Pons (tissue), 1 donor: ENCODE measurements around the gene TGFB3.
A peak's percentile ranks its signal among the peaks of the same experiment; 100 is the strongest.
"Not testable (repeated sequence)": the region's sequence is repeated elsewhere in the genome, so short reads cannot be mapped to it uniquely, and the experiment has no call there.

ENCODE experiments used
- DNase-seq: peaks from one replicate; pipeline ENCODE4 v3.0.0-alpha.2; 2016; ENCODE audit warnings: low spot score

TGFB3 gene

DNA sequence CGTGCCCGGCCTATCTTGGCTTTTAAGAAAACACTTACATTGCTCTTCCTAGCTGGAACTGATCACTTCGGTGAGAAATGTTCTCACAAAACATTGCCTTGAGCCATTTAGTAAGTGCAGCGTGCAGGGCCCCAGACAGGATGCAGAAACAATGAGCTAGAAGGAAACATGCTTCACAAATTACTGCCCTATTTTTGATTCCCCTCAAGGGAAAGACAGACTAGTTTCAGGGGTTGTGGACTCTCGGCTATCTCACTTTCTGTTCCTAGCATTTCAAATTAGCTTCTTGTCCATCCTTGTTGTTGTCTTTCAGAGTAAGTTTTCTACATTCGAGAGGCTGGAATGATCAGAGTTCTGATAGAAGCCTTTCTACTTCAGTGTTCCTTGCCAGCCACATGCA lies 21.6 kb downstream of the TGFB3 start:
- DNase-seq = no peak

DNA sequence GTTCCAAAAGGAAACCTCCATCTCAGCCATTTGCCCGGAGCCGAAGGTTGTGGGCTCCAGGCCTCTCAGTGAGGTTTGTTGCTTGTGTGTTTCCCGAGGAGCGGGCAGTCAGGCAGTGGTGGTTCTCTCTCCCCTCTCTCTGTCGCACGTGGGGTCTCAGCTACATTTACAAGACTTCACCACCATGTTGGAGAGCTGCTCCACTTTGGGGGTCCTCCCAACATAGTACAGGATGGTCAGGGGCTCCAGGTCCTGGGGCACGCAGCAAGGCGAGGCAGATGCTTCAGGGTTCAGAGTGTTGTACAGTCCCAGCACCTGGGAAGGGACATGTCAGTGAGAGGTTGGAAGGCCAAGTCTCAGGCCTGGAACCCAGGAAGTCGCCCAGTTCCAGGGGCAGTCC lies 22.8 kb downstream of the TGFB3 start:
- no peak for DNase-seq

DNA sequence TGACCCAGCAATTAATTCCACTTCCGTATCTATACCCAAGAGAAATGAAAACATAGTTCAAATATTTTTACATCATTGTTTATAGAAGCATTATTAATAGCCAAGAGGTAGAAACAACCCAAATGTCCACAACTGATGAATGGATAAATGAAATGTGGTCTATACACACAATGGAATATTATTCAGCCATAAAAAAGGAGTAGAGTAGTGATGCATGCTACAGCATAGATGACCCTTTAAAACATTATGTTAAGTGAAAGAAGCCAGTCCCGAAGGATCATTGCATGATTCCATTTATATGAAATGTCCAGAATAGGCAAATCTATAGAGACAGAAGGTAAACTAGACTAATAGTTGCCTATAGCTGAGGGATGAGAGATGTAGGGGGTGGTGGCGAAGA lies 29.3 kb downstream of the TGFB3 start:
- no peak for DNase-seq

DNA sequence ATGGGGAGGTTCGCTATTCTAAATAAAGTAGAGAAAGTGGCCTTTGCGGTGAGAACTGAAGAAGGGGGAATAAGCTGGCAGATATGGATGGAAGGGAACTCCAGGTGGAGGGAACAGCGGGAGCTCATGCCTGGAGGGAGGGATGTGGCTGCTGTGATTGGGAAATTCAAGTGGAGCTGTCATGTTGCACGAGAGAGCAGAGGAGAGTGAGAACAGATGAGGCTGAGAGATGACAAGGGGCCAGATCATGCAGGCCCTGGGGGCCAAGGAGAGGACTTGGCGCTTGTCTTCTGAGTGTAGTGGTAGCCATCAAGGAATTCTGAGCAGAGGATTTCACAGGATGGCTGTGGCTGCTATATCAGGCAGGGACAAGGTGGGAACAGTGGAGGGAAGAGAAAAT lies 35.0 kb downstream of the TGFB3 start:
- no peak for DNase-seq

DNA sequence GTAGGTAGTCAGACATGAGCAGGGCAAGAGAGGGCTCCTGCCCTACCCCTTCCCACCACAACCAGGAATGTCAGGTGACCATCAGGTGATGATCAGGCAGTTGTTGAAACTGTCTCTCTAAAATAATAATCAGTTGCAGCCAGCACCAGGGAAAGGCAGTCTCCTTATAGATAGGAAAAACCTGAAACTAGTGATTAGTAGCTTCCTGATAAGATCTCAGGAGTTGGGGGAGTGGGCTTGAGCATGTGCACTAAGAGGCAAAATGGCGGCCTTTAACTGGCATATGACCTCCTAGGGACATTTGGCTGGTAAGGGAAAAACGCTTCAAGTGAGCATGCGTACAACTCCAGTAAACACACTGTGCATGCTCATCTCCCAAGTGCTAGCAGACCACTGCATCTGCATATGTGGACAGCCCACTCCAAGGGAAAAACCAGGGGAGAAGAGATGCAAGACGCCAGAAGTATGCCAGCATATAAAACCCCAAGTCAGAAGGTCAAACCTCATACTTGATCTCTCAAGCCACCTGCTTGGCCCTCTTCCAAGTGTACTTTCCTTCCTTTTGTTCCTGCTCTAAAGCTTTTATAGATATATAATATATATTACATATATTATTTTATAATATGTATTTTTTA lies 37.1 kb downstream of the TGFB3 start:
- no peak for DNase-seq

DNA sequence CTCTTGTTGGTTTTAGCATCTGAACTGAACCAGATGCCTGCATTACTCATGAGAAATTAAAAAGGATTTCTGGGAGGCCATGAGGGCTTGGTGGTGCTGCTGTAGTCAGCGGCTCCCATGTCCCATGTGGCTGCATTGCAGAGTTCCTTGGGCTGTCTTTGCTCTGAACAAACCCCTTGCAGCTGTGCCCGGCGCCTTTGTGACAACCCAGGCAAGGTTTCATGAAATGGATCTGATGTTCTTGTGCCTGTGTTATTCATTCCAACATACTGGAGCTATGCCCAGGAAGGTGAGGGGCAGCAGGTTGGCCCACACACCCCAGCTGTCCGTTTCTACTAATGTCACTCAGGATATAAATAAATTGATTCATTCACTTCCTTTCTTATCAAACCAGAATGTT lies 40.8 kb downstream of the TGFB3 start:
- no peak for DNase-seq

DNA sequence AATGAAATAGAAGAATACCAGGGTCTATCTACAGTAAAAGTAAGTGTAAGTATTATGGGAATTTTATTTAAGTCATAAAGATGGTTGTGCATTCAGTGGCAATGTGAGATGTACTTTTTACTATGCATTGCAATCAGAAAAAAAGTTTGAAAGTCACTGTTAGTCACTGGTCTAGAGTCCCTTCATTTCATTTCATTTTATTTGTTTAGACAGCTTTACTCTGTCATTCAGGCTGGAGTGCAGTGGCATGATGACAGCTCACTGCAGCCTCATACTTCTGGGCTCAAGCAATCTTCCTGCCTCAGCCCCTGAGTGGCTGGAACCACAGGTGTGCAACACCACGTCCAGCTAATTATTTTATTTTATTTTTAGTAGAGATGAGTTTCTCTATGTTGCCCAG lies 42.6 kb downstream of the TGFB3 start:
- DNase-seq = no peak

DNA sequence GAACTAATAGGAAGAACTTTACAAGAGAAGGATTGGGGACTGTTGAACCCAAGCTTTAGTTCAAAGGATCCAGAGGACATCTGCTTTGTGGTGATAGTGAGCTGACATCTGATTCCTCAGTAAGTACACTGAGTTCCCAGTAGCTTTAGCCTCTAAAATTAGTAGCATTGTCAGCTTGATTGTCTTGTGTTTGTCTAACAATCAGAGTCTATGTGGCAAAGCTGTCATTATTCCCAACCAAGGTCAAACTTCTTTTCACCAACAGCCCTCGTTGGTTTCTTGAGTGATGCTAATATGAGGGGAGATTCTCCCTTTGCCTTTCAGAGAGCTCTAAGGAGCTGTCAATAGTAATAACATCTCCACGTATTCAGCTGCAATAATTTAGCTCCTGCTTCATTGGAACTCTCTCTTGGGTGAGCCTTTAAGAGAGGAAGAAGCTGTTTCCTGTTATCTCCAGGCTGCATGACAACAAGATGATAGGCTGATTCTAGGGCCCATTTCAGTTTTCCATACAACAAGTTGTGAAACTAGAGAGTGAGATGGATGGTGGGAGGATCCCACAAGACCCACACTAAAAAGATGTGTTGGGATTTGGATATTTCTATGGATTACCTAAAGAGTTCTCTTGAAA lies 46.7 kb downstream of the TGFB3 start:
- DNase-seq = peak; percentile 93

DNA sequence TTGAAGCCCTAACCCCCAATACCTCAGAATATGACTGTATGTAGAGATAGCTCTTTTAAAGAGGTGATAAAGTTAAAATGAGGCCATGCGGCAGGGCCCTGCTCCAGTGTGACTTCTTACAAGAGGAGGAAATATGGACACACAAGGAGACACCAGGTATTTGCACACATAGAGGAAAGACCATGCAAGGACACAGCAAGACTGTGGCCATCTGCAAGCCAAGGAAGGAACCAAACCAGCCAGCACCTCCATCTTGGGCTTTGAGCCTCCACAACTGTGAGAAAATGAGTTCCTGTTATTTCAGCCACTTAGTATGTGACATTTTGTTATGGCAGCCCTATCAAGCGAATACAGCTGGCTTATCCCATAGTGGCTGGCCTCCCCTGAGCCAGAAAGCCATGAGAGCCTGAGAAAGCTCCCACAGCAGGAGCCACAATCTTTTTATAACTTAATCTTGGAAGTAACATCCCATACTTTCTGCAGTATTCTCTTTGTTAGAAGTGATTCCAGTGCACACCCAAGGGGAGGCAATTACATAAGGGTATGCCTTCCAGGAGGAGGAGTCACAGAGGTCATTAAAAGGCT lies 48.0 kb downstream of the TGFB3 start:
- no peak for DNase-seq

DNA sequence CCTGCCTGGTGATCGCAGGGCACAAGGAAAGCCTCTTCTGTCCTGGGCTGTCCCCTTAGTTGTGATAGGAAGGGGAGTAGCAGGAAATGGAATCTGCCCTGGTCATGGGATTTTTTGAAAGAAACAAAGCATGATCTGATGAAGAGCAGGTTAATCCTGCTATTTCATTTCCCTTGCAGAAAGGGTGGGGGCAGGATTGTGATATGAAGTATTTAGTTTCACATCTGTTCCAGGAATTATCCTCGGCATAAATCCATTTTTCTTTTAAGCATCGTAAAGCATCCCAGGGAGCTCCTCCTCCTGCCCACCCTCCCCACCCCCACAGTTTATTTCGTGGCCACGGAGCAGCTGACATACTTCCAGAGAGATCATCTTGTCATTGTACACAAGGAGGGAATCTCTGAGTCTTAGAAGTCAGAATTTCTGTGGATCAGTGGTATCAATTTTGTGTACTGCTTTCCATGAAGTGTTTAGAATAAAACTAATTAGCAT lies 53.1 kb downstream of the TGFB3 start:
- peak; percentile 49 for DNase-seq

DNA sequence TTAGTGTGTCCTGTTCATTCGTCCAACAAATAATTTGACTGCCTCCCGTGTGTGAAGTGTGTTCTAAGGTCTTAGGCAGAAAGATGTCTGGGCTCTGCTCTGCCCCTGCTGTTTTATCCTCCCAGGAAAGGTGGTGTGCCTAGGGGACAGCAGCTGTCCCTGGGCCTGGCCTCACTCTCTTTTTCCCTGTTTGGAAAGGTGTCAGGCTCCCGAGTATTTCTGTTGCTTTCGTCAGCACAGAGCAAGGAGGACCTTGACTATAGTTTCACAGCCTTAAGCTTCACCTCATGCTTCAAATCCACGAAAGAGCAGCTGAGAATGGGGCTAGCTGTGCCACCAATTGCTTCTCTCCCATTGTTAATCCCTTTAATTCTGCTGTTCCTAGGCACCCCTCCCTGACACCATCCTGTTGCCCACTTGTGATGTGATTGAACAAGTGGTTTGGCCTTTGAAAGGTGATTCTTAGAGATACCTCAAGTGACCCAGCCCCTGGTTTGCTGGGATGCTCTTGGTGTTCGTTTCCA lies 54.2 kb downstream of the TGFB3 start:
- DNase-seq = no peak

DNA sequence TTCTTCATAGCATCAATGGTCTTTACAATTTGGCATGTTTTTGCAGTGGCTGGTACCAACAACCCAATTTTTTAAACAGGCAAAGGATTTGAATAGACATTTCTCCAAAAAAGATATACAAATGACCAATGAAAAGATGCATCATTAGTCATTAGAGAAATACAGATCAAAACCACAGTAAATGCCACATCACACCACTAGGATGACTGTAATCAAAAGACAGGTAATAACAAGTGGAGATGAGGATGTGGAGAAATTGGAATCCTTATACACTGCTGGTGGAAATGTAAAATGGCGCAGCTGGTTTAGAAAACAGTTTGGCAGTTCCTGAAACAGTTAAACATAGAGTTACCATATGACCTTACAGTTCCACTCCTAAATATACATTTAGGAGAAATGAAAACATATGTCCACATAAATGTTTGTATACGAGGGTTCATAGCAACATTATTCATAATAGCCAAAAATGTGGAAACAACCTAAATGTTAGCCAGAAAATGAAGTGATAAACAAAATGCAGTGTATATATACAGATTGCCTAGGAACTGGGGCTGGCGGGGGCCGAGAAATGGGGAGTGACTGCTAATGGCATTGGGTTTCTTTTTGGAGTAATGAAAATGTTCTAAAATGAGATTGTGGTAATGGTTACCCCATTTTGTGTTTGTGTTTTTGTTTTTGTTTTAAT lies 55.2 kb downstream of the TGFB3 start:
- no peak for DNase-seq

DNA sequence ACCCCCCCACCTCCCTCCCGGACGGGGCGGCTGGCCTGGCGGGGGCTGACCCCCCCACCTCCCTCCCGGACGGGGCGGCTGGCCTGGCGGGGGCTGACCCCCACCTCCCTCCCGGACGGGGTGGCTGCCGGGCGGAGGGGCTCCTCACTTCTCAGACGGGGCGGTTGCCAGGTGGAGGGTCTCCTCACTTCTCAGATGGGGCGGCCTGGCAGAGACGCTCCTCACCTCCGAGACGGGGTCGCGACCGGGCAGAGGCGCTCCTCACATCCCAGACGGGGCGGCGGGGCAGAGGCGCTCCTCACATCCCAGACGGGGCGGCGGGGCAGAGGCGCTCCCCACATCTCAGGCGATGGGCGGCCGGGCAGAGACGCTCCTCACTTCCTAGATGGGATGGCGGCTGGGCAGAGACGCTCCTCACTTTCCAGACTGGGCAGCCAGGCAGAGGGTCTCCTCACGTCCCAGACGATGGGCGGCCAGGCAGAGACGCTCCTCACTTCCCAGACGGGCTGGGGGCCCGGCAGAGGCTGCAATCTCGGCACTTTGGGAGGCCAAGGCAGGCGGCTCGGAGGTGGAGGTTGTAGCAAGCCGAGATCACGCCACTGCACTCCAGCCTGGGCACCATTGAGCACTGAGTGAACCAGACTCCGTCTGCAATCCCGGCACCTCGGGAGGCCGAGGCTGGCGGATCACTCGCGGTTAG lies 56.5 kb downstream of the TGFB3 start:
- not testable (repeated sequence) for DNase-seq

DNA sequence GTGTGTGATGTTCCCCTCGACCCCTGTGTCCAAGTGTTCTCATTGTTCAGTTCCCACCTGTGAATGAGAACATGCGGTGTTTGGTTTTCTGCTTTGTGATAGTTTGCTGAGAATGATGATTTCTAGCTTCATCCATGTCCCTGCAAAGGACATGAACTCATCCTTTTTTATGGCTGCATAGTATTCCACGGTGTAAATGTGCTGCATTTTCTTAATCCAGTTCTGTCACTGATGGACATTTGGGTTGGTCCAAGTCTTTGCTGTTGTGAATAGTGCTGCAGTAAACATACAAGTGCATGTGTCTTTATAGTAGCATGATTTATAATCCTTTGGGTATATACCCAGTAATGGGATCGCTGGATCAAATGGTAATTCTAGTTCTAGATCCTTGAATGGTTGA lies 61.4 kb downstream of the TGFB3 start:
- not testable (repeated sequence) for DNase-seq

DNA sequence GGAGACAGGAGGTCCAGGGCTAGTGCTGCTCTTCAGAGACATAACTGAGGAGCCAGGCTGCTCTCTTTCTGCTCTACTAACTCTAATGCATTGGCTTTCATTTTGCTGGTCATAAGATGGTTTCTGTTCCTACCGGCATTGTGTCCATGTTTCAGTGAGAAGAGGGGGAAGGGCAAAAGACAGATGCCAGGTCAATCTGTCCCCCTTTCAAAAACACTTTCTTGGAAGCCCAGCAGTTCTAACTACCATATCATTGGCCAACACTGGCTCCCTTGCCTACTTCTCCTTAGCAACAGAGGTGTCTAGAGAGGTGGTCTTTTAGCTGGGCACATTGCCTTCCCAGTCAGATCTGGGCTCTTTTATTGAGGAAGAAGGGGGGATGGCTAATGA lies 63.9 kb downstream of the TGFB3 start:
- no peak for DNase-seq

DNA sequence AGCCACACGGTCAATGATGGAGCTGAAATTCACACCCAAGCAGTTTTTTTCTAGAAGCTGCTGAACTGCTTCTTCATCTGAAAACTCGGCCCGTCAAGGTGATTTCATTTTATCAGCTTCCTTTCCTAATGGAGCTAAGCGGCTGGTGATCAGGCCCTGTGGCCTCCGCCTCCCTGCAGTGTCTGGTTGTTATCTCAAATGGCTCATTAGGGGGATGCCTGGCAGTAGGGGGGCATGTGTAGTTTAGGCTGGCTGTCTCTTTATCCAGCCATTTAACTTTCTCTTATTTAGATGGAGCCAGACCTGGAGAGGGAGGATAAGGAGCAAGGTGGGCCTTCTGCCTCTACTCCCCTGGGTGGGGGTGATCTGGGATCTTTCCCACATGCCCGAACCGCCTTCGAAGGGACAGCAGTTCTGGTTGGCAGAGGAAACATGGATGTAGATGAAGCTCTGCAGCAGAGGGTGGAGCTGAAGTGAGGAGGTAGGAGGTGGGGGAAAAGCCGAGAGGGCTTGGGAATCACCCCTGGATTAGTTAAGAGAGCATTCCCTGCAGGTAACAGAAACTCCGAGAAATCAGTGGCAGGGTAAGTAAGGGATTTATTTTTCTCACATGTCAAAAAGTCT lies 64.4 kb downstream of the TGFB3 start:
- DNase-seq = no peak

DNA sequence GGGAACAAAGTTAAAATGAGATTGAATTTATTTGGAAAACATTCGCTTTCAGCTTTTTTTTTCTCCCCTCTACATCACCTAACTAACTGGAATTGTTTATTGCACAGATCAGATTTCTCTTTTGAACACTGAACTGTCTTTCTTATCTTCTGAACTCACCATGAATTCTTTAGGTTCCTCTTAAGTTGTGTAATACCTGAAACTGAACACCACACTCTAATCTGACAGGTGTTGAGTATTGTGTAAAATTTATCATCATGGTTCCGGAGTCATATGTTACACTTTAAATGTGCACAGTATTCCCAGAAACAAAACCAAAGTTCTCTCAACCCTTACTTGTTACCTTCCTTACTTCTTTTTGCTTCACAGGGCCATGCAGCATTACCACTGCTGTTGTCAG lies 66.8 kb downstream of the TGFB3 start:
- no peak for DNase-seq

DNA sequence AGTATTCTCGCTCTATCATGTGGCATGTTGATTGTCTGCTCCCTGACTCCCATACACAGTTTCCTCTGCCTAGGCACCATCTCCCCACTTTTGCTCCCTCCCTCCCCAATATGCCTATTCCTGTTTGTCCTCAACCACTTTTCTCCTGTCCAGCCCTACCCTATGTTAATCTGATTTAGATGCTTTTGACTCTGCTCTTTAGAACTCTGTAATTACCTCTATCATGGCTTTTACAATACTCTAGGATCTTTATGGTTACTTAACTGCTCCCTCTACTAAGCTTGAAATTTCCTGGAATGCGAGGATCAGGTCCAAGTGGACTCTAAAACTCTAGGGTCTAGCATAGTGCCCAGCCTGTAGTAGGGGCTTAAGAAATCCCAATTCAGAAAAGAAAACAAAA lies 68.6 kb downstream of the TGFB3 start:
- DNase-seq = no peak

DNA sequence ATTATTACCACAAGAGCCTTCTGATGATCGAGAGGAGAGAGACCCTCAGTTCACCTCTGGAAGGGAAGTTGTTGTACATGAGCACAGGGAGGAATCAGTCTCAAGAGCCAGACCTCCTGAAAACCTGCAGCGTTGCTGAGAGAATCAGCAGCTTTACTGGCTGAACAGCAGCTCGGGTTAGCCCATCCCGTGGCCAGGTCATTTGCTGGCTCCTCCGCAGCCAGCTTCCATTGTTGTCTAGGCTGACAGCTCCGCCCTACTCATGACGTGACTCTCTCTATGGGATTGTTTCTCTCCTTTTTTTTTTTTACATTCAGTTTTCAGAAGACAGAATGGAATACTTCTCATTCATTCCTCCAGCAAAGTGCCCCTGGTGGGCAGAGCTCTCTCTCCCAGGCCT lies 69.9 kb downstream of the TGFB3 start:
- DNase-seq = peak; percentile 87

DNA sequence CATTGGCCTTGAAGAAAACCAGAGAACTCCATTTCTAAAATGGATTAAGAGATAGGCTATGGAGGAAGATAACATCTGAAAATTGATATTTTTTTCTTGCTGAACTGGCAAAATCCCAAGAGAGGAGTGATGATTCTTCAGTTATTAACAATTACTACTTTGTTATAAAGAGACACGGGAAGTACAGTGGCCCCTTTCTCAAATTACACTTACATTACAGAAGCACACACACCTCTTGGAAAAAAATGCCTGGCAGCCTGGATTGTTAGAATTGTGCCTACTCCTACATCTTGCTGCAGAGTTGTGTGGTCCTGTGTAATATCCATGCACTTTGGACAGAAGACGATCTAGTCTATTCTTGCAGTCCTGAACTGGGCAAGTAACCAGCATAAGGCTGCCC lies 71.7 kb downstream of the TGFB3 start:
- DNase-seq = no peak

DNA sequence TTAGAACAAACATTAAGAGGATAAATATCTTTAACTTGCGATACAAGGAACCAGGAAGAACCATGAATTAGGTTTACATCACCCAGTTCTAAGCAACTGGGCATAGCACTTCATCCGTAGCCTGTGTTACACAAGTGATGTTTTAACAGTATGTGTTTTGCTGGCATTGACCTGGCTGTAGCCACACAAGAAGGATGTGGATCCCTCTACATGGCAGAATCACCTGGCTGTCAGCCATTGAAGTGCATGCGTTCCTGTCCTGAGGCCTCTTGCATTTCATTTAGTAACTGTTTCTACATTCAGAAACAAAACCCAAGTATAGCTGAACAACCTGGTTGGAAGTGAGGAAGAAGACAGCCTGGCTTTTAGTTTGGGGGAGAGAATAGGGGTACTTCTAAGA lies 72.2 kb downstream of the TGFB3 start:
- no peak for DNase-seq
